Epithelial cell of umbilical artery (primary cell): ENCODE data around the gene BBOF1. TPM values are rescaled to one million over a fixed set of nuclear protein-coding genes. Genes with fewer than 3 reads are reported as not detected.

Experiments used
- total RNA-seq: library from RNA; depleted of rRNA; stranded (reverse); fragments of >200 nt; gene quantifications from 2 replicates; pipeline ENCODE4 v1.2.3, GENCODE V29; 2014

Gene BBOF1, protein sequence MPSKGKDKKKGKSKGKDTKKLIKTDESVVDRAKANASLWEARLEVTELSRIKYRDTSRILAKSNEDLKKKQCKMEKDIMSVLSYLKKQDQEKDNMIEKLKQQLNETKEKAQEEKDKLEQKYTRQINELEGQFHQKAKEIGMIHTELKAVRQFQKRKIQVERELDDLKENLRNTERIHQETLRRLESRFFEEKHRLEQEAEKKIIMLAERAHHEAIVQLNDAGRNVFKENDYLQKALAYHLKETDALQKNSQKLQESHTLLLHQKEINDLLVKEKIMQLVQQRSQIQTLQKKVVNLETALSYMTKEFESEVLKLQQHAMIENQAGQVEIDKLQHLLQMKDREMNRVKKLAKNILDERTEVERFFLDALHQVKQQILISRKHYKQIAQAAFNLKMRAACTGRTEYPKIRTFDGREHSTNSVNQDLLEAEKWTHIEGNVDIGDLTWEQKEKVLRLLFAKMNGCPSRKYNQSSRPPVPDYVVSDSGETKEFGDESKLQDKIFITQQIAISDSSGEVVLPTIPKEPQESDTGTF
- total RNA-seq: 1.9 and 2.4 TPM in 2 replicates

DNA sequence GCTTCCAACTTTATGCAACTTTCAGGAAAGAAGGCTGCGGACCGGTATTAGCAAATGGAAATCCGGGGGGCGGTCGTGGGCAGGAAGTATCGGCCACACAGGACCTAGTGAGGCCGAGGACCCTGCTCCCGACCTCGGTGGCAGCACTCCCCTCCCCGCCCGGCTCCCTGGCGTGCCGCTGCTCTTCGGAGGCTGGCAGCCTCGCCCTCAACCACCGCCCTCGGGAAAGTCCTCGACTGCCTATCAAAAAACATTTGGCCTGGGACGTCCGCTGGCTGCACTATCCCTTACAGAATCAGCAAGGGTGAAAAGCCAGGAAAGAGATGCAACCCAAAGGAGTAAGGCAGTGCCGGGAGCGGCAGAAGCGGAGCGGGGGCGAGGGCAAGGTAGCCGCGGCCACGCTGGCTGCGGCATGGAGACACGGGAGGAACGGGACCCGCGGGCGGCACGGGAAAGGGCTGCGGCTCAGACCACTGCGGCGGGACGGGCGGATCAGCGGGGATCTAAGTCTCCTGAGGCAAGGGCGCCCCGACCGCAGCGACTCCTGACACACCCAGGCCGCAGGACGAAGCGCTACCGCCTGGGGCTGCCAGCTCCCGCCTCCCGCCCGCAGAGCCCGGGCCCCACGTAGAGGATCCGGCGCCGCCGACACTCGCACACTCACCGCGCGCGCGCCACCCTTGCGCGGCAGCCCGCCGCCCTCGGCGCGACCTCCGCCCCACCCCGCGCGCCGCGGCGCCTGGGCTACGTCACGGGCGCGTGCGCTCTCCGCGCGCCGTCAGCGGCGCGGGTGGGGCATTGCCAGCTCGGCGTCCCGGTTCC, at the start of gene BBOF1, which contains the start of gene ENTPD5:
Gene BBOF1 (plus strand): TSS at position 764 of the 822 bp plus-strand sequence. CDS start 130 bp downstream, outside the sequence.
Gene ENTPD5 (minus strand): TSS at position 703 of the 822 bp plus-strand sequence. CDS start 31,186 bp downstream, outside the sequence.

DNA sequence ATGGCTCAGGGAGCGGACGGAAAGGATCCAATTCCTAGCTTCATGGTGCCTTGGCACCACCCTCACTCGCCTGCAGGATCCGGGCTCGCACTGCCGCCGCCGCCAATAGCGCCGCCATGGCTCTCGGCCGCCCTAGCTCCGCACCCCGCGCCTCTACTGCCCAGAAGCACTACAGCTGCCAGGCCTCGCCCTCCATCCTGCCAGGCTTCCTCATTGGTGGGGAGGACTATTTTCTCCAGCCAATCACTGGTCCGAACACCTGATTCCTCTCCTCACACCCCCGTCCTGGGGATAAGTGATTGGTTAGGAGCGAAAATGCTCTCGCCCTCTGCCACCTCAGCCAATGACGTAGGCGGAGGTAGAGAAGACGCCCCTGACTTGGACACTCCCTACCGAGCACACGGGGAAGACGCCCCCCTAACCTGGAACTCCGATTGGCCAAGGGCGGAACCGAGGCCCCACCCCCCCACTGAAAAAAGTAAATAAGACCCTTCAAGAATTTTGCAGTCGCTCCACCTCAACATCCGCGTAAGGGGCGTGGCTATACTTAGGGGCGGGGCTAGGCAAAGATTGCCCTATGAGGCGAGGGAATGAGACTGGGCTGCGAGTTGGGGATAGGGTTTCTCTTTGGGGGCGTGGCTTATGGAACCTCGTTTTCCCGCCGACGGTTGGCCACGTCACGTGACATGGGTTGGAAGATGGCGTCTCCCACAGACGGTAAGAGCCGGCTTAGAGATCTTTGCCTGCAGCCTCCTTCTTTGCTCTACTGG, 65.3 kb downstream of the BBOF1 start, which contains the start of the genes ALDH6A1 and LIN52:
Gene ALDH6A1 (minus strand): TSS at position 177 of the 770 bp plus-strand sequence. CDS start 59 bp downstream, at position 118.
Gene LIN52 (plus strand): TSS at position 680 of the 770 bp plus-strand sequence. CDS start 19 bp downstream, at position 699.

Other genes with a start within 250 kb of the BBOF1 start
- 1.9 and 2.1 TPM in 2 replicates for gene PTGR2, start 167.5 kb upstream of the BBOF1 start, total RNA-seq
- gene ZNF410, start 132.5 kb upstream of the BBOF1 start, total RNA-seq: 67.9 and 72.0 TPM in 2 replicates
- gene FAM161B, start 69.3 kb upstream of the BBOF1 start, total RNA-seq: 1.7 and 1.9 TPM in 2 replicates
- 15.5 and 18.8 TPM in 2 replicates for gene COQ6, start 69.0 kb upstream of the BBOF1 start, total RNA-seq
- gene ENTPD5, start 61 bp upstream of the BBOF1 start, total RNA-seq: 6.8 TPM in 2 replicates
- 14.3 and 24.2 TPM in 2 replicates for gene ALDH6A1, start 65.1 kb downstream of the BBOF1 start, total RNA-seq
- 9.1 and 10.9 TPM in 2 replicates for gene LIN52, start 65.6 kb downstream of the BBOF1 start, total RNA-seq
- gene VSX2, start 220.1 kb downstream of the BBOF1 start, total RNA-seq: not detected in 2 replicates